ENCODE results near the gene USP3. TPM values are rescaled to one million over a fixed set of nuclear protein-coding genes. Genes with fewer than 3 reads are reported as not detected.

Gene USP3
- total and polyA plus RNA-seq, 2 of the 4 experiments (the other 2 are of a cell fraction): 17.3 to 52.3 TPM

- H4K20me1 ChIP-seq (ENCODE audit: insufficient read depth, low read length): no peaks in the 10 kb centered on the region
- in situ Hi-C loops (cut with MboI; ENCODE audit: low sequenced_read_pairs): no loop called here
- peaks cover 0 to 5% of the 10 kb centered on the region in 2 experiments; a peak in 1 of 4 replicates for H3K79me1 ChIP-seq (ENCODE audit: low read depth in 1 of 2, low read length in 2 of 2)
- H2AK9ac ChIP-seq (replicated peaks; ENCODE audit: low read depth, low read length, poor library complexity): peak overlapping the region; percentile 47
- no peak overlapping the region for H2BK15ac ChIP-seq (ENCODE audit: low read depth, low read length)
- no peak overlapping the region for H2BK20ac ChIP-seq (ENCODE audit: low read depth, low read length)
- DNase-seq (no peak), ATAC-seq (ENCODE audit: low read depth) (no peak)
- no peak for TF ChIP-seq SMC3 (IDR thresholded peaks at IDR 0.05; ENCODE audit: low read depth, low read length)
- TF ChIP-seq USF2 (IDR thresholded peaks at IDR 0.05; ENCODE audit: low read depth, low read length): no peak
- TF ChIP-seq ELK1 (IDR thresholded peaks at IDR 0.05; ENCODE audit: borderline replicate concordance, low read depth, low read length): no peak
- TF ChIP-seq CHD1 (IDR thresholded peaks at IDR 0.05; ENCODE audit: low read depth, low read length): no peak
- no peak for TF ChIP-seq POLR2A (IDR thresholded peaks at IDR 0.05; ENCODE audit: low read depth, low read length)
- no peak for TF ChIP-seq MAZ (IDR thresholded peaks at IDR 0.05; ENCODE audit: borderline replicate concordance, low read depth, low read length)
- no peak for TF ChIP-seq MXI1 (IDR thresholded peaks at IDR 0.05; ENCODE audit: borderline replicate concordance, low read depth, low read length)
- no peak for TF ChIP-seq CTCF (conservative IDR thresholded peaks at IDR 0.05; ENCODE audit: low read depth, low read length)
- H3K4me1 ChIP-seq (ENCODE audit: control insufficient read depth, insufficient read depth, low read length): peaks cover 17% of the 10 kb centered on the region
- H4K91ac ChIP-seq (ENCODE audit: insufficient read depth, low read depth, low read length): no peak overlapping the region
- H3K27me3 ChIP-seq (ENCODE audit: control insufficient read depth, insufficient read depth, low read length): no peaks in the 10 kb centered on the region
- H3K4me3 ChIP-seq (ENCODE audit: insufficient read depth, low read depth, low read length): no peak overlapping the region
- no TSS peak for BruUV-seq (replicated peaks)
- H3K36me3 ChIP-seq (ENCODE audit: control insufficient read depth, insufficient read depth, low read length): peaks cover 15% of the 10 kb centered on the region
- H3K27ac ChIP-seq (ENCODE audit: insufficient read depth, low read length): no peak overlapping the region
- no peak overlapping the region for H3K18ac ChIP-seq (ENCODE audit: low read depth, low read length)
- ChIA-PET CTCF (no interaction called here), POLR2A (ENCODE audit: unreplicated experiment) (no interaction called here)
- no peak overlapping the region for H2AFZ ChIP-seq (replicated peaks; ENCODE audit: low read length, poor library complexity)
- peaks cover 22% of the 10 kb centered on the region for H3K9me1 ChIP-seq (ENCODE audit: insufficient read depth, low read length)
- dilution Hi-C loops (cut with HindIII; ENCODE audit: low sequenced_read_pairs, unreplicated experiment): no loop called here
- H2AK5ac ChIP-seq (ENCODE audit: low read depth, low read length): peak overlapping the region; percentile 21; the same call in 1 of the 2 replicates
- H3K9me3 ChIP-seq (ENCODE audit: control insufficient read depth, insufficient read depth, low read length): no peaks in the 10 kb centered on the region
- 58% methylated on average over 3 of the region's 3 CpGs; no CpG with 5 or more reads in 1 of the 2 experiments for WGBS, 2 experiments (ENCODE audit: extremely low coverage in 2 of 2, insufficient read length in 1 of 2)
- no peak overlapping the region for H3K23ac ChIP-seq (ENCODE audit: low read depth, low read length)
- H2BK120ac ChIP-seq (ENCODE audit: low read depth, low read length): no peak overlapping the region
- no peak overlapping the region for H2BK5ac ChIP-seq (ENCODE audit: low read depth, low read length, poor library complexity, severe bottlenecking)
- no peak overlapping the region for H3K56ac ChIP-seq (ENCODE audit: extremely low read depth, insufficient read depth, low read length)
- intact Hi-C loops (cut with micrococcal nuclease): no loop called here
- H3K4ac ChIP-seq (ENCODE audit: low read depth, low read length): no peak overlapping the region
- H3K9ac ChIP-seq (ENCODE audit: low read depth, low read length): no peak overlapping the region
- no peak overlapping the region for H4K5ac ChIP-seq (ENCODE audit: low read depth, low read length)
- H4K8ac ChIP-seq (ENCODE audit: low read depth in 2 of 2, low read length in 2 of 2): no peak overlapping the region
- H3K4me2 ChIP-seq (ENCODE audit: low read depth, low read length): no peak overlapping the region
- 0 out of 2 replicates have a peak overlapping the region, but pooled peaks have one; percentile 0 for H3K14ac ChIP-seq (replicated peaks; ENCODE audit: low read depth, low read length)
Observed at GRCh38 chr15:63595065-63595464, 90.7 kb downstream of the USP3 start.
